ENCODE results near the gene USP13. TPM values are rescaled to one million over a fixed set of nuclear protein-coding genes. Genes with fewer than 3 reads are reported as not detected.

The USP13 gene
- total and polyA plus RNA-seq, 2 of the 13 experiments (the other 11 are each of a cell fraction or from before 2014, with no cell fraction given), result 15.9 to 36.7 TPM

GRCh38 chr3:179732661-179733348 lies 80.0 kb downstream of the USP13 start (continued):
- TF ChIP-seq ZNF512 (CRISPR knock-in tag; IDR thresholded peaks at IDR 0.05) (no peak), ZNF710 (CRISPR knock-in tag; IDR thresholded peaks at IDR 0.05; ENCODE audit: borderline replicate concordance) (no peak), FOXJ3 (CRISPR knock-in tag; IDR thresholded peaks at IDR 0.05; ENCODE audit: borderline replicate concordance) (no peak), ZNF552 (CRISPR knock-in tag; IDR thresholded peaks at IDR 0.05; ENCODE audit: borderline replicate concordance) (no peak), GABPA (IDR thresholded peaks at IDR 0.05; ENCODE audit: low read depth, low read length) (no peak), GABPA (CRISPR knock-in tag; IDR thresholded peaks at IDR 0.05; ENCODE audit: low read depth) (no peak), EEA1 (CRISPR knock-in tag; IDR thresholded peaks at IDR 0.05; ENCODE audit: borderline replicate concordance) (no peak), ZNF484 (CRISPR knock-in tag; IDR thresholded peaks at IDR 0.05; ENCODE audit: borderline replicate concordance, low read depth) (no peak), REST (IDR thresholded peaks at IDR 0.05; ENCODE audit: borderline replicate concordance in 1 of 2, low read depth in 1 of 2, low read length in 2 of 2) (no peak), ZNF550 (CRISPR knock-in tag; IDR thresholded peaks at IDR 0.05; ENCODE audit: borderline replicate concordance) (no peak), THAP9 (CRISPR knock-in tag; IDR thresholded peaks at IDR 0.05; ENCODE audit: borderline replicate concordance) (no peak; the same call in 1 of the 2 replicates), KMT2A (CRISPR knock-in tag; IDR thresholded peaks at IDR 0.05) (peak; percentile 39; the same call in 1 of the 2 replicates), REXO4 (CRISPR knock-in tag; IDR thresholded peaks at IDR 0.05; ENCODE audit: borderline replicate concordance) (no peak), FOXK1 (CRISPR knock-in tag; IDR thresholded peaks at IDR 0.05; ENCODE audit: borderline replicate concordance, low read depth) (peak; percentile 52; the same call in 1 of the 2 replicates), KLF12 (CRISPR knock-in tag; IDR thresholded peaks at IDR 0.05; ENCODE audit: borderline replicate concordance) (no peak), TAF15 (IDR thresholded peaks at IDR 0.05; ENCODE audit: low read depth, low read length, poor library complexity, severe bottlenecking) (no peak), CBX2 (IDR thresholded peaks at IDR 0.05; ENCODE audit: low read depth, low read length) (no peak), CBX2 (CRISPR knock-in tag; IDR thresholded peaks at IDR 0.05; ENCODE audit: low read depth) (no peak)

All from HepG2 (cell line).